HG03066 (cell line): Measurements from ENCODE around the gene UCP3.

ENCODE experiments used
- ATAC-seq: cut with Tn5 transposase; IDR thresholded peaks from one replicate; pipeline ENCODE4 v1.9.1; 2021; ENCODE audit warnings: low read depth; ENCODE audit not compliant: unreplicated experiment

The UCP3 gene

DNA sequence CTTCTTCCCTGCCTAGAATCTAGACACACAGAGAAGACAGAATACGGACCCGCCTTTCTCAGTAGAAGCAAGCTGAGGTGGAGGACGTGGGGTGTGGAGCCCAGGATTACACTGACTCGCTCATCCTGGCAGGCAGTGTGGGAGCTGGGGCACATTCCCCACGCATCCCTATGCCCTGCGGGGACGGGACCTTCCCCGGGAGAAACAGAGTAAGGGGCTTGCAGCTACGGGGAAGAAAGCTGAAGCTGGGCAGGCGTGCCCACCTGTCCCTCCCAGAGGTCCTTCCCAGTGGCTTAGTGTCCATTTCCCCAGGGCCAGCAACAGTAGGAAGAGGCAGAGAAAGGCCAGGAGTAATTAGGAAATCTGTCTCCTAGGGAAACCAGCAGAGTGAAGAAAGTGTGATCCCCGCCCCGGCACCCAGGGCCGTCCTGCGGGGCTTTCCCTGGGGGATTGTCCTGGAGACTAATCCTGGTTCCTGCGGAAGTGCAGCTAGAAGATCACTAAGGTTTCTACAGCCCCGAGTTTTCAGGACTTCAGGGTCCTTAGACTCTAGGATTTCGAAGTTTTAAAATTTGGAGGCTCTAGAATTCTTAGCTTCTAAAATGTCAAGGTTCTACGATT lies 50.3 kb downstream of the UCP3 start:
- no peak for ATAC-seq

GRCh38 chr11:73957654-73958361 lies 51.1 kb downstream of the UCP3 start:
- ATAC-seq, result no peak

DNA sequence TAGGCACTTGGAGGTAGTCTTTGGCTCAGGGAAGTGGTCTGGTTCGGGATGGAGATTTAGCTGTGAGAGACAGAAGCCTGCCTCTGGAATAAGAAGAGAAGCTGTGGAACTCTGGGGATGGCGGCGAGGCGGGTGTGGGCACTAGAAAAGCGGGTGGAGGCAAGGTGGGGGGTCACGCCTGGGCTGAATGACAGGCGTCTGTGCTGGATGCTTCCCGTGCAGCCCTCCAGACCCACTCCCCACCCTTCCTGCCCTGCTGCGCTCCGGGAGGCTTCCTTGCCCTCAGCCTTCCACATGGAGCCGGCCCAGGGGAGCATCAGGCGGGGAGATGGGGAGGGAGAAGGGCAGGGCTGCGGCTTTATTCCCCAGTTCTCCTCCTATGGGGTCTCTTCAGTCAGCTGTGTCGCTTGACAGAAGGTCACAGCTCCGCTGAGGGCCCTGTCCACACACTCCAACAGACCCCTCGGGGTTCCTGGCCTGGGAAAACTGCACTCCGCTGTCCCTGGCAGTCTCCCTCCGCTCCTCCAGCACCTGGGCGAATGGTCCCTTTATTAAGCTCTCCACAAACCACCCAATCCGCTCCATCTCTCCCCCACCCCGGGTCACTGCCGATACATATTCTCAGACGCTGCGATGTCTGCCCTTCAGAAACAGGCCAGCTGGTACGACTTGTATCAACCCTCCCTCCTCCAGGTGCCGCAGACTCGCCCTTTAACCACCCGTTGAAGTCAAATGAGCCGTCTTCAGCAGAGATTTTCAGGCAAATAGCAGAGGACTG lies 51.8 kb downstream of the UCP3 start:
- ATAC-seq, result no peak

DNA sequence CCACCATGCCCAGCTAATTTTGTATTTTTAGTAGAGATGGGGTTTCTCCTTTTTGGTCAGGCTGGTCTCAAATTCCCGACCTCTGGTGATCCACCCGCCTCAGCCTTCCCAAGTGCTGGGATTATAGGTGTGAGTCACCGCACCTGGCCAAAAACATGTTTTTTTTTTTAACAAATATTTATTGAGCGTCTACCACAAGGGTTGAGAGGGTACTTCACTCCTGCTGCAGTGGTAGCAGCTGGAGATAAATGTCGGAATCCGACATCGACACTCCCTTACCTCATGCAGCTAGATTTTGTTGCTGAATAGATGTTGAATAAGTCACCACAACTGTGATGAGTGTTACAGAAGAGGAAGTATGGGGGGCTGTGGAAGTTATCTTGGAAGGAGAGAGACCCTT lies 57.1 kb downstream of the UCP3 start:
- ATAC-seq, result no peak

GRCh38 chr11:73950869-73951710 lies 57.8 kb downstream of the UCP3 start, which contains the start of gene DNAJB13:
DNAJB13 (plus strand) TSS chr11:73951026; CDS start chr11:73951070, 44 bp downstream.
- peak; percentile 81 for ATAC-seq
